ENCODE results near the gene MPI.
A peak's percentile ranks its signal among the peaks of the same experiment; 100 is the strongest.
"Not testable (repeated sequence)": the region's sequence is repeated elsewhere in the genome, so short reads cannot be mapped to it uniquely, and the experiment has no call there.

MPI gene

GRCh38 chr15:74894383-74894782, 4.5 kb downstream of the MPI start:
- DNase-seq = not testable (repeated sequence)

DNA sequence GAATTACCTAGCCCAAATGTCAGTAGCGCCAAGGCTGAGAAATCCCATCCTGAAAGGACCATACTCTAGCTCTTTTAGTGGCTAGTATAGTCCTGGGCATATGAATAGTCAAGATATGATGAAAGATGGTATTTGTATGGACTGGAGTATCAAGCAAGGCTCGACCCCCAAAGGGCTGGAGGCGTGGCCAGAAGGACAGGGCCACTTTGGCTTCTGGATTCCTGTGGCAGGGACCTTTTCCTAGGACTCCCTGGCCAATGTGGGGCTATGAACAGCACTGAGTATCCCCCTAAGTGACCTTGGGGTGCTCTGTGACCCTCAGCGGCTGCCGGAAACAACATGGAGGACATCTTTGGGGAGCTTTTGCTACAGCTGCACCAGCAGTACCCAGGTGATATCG, 6.0 kb downstream of the MPI start:
- no peak for DNase-seq

DNA sequence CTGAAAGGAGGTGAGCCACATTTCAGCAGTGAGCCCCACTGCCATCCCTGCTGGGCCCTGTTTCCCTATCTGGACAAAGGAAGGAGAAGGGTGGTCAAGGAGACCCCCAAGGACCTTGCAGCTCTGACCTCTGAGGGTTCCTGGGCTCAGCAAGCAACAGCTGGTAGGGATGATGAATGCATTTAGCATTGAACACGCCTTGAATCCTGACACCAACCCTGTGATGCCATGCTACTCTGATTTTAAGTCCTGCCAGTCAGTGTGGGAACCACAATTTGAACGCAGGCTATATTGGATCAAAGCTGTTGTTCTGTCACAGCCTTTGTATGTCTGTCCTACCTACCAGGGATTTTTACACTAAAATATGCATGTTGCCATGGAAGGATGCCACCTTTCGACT, 6.5 kb downstream of the MPI start:
- no peak for DNase-seq

DNA sequence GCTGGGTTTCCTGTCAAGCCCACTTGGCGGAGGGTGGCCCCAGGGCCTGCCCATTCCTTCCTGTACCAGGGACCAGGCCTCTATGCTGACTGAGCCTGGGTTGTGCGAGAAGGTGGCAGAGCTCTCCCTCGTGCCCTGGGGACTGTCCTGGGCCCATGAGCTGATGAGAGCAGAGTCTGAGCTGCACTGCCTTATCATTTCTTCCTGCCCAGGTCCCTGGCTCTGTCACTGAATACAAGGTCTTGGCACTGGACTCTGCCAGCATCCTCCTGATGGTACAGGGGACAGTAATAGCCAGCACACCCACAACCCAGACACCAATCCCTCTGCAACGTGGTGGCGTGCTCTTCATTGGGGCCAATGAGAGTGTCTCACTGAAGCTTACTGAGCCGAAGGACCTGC, 7.5 kb downstream of the MPI start:
- DNase-seq = no peak

GRCh38 chr15:74901612-74902063, 11.8 kb downstream of the MPI start:
- DNase-seq = peak; percentile 4 to 61

DNA sequence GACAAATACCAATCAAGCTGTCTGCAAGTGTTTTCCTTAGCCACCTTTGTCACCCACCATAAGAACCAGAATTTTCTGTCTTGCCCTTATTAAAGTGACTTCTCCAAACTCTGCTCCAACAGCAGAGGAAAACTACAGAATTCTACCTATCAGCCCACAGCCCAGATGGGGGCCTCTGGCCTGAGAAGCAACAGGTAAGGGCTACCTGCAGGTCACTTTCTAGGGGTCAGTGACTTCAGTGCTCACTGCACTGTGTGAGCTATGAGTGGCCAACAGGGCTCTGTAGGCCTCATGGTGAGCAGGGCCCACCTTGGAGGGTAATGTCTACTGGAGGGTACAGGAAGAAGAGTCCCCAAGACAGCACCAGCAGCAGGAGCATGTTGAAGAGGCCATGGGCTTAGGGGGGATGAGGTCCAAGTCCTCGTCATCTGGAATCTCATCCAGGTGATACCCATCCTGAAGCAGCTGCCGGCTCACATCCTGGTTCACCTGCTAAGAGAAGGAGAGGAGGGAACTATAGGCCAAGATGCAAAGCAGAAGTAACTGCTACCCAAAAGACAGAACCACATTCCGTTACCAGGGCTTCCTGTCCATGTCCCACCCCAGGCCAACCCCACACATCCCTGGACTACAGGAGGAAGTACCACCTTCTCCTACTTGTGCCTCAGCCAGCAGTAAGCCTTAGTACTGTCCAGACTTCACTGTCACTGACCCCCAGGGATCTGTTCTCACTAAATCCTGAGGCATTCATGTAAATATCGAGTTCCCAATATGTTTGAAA, 12.6 kb downstream of the MPI start:
- no peak for DNase-seq

- DNase-seq = no peak
Observed at GRCh38 chr15:74903676-74904075, 13.8 kb downstream of the MPI start.

DNA sequence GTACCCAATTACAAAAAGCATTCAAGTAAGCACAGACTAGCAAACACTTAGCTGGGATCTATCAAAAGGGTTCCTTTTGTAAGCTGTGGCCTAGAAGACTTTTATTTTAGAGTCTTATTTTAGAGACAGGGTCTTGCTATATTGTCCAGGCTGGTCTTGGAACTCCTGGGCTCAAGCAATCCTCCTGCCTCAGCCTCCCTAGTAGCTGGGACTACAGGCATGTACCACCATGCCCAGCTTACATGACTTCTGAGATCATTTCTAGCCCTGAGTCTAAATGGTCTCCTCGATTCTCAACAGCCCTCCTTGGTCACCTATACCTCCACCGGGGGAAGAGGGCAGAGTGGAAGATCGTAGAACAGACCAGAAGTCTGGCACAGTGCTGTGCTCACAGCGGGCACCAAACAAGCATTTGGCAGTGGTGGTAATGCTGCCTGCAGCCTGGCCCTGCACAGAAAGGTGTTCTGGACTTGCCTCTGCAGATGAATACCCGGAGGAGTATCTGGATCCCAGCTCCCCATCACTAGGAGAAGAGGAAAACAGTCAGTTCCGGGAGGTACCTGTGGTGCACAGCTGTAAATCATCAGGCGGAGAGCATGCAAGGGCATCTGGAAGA, 14.5 kb downstream of the MPI start:
- DNase-seq = no peak

- no peak for DNase-seq
Observed at GRCh38 chr15:74906067-74906449, 16.2 kb downstream of the MPI start.

- DNase-seq = peak; percentile 51 to 87
Observed at GRCh38 chr15:74906450-74907162, 16.8 kb downstream of the MPI start, which contains the start of gene FAM219B. FAM219B (minus strand) TSS chr15:74906851; CDS start chr15:74906800, 51 bp downstream.

GRCh38 chr15:74907163-74907870, 17.5 kb downstream of the MPI start:
- DNase-seq = no peak

DNA sequence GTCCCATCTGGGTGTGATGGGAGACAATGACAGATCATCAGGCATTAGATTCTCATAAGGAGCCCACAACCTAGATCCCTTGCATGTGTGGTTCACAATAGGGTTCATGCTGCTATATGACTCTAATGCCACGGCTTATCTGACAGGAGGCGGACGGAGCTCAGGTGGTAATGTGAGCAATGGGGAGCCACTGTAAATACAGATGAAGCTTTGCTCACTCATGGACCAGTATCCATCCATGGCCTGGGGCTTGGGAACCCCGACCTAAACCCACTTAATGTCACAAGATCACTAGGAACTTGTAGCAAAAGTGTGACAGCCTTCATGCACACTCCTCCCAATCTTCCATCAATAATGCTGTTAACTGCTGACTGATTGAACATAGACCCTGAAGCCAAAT, 18.8 kb downstream of the MPI start:
- DNase-seq = no peak

GRCh38 chr15:74913041-74913440, 23.2 kb downstream of the MPI start:
- no peak for DNase-seq

GRCh38 chr15:74913799-74914198, 24.0 kb downstream of the MPI start:
- not testable (repeated sequence) for DNase-seq

DNA sequence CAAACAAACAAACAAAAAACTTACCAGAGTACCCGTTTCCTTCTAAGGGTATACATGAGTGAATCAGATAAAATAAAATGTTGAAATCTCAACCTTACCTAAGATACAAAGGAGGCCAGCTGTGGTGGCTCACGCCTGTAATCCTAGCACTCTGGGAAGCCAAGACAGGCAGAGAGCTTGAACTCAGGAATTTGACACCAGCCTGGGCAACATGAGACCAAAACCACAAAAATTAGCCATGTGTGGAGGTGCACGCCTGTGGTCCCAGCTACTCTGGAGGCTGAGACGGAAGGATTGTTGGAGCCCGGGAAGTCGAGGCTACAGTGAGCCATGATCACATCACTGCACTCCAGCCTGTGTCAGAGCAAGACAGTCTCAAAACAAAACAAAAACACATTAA, 27.8 kb downstream of the MPI start:
- DNase-seq = no peak

- no peak for DNase-seq
Observed at GRCh38 chr15:74920456-74920855, 30.6 kb downstream of the MPI start.

- DNase-seq = no peak
Observed at GRCh38 chr15:74924525-74924924, 34.7 kb downstream of the MPI start.

- no peak for DNase-seq
Observed at GRCh38 chr15:74928771-74929198, 38.9 kb downstream of the MPI start.

DNA sequence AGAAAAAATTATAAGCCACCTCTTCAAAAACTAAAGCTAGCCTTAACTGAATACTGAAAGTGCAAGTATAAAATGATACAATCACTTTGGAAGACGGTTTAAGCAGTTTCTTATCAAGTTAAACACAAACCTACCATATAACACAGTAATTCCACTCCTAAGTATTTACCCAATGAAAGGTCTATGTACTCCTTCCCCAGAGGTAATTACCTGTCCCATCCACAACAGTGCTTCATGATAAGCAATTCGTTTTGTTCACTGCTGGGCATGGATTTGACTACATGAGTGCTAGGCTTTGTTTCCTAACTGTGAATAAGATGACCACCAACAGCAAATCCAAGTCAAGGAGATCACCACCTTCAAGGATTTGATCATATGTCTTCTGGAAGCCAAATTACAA, 43.7 kb downstream of the MPI start:
- no peak for DNase-seq

DNA sequence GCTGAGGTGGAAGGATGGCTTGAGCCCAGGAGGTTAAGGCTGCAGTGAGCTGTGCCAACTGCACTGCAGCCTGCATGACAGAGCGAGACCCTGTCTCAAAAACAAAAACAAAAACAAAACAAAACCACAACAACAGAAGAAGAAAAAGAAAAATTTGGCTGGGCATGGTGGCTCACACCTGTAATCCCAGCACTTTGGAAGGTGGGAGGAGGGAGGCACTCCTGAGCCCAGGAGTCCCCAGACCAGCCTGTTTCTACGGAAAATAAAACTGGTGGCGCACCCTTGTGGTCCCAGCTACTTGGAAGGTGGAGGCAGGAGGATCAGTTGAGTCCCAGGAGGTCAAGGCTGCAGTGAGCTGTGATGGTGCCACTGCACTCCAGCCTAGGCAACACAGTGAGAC, 45.4 kb downstream of the MPI start:
- DNase-seq = not testable (repeated sequence)

DNA sequence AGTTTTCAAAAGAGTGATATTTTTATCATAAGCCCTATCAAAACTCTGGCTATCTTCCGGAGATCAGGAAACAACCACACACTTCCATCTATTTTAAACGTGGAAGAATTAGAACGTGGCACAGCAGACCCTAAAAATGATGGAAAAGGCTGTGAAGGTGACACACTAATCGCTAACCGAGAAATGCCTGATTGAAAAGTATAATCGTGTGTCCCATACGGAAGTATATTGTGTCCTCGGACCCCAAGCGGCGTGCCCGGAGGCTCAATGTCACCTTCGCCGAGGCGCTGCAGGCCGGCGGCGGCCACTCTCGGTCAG, 47.4 kb downstream of the MPI start:
- peak in 1 of 2 donors; percentile 43 for DNase-seq

- DNase-seq = peak; percentile 72 to 82
Observed at GRCh38 chr15:74937590-74938371, 47.9 kb downstream of the MPI start, which contains the start of gene COX5A. COX5A (minus strand) TSS chr15:74938073; CDS start chr15:74938014, 59 bp downstream.
